Posterior vena cava (tissue), 2 donors: ENCODE measurements around the gene APC. TPM values are rescaled to one million over a fixed set of nuclear protein-coding genes. Genes with fewer than 3 reads are reported as not detected.
"Not testable (repeated sequence)": the region's sequence is repeated elsewhere in the genome, so short reads cannot be mapped to it uniquely, and the experiment has no call there.

Experiments
- DNase-seq: peaks from one replicate; pipeline ENCODE4 v3.0.0-alpha.2; 2020; ENCODE audit warnings: low spot score
- intact Hi-C, 2 donors: fragments of 100-400 bp; cut with DNase I; formaldehyde crosslinking; loops; one replicate each; pipeline versions ENCODE4 v1.14.1 to v1.14.2; 2022 to 2023
- total RNA-seq, 2 donors: library from RNA; stranded (reverse); fragmentation: NEBNext Ultra II Directional; extraction: Animal tissue kit (Norgen Biotek cat#: 25700); gene quantifications; one replicate each; pipeline ENCODE4 v1.2.1, GENCODE V29; 2021
- donor health status: DM: yes; HTN: yes; CAD: no.
- donor health status: DM: yes; HTN: yes; CAD: no.

APC gene
- total RNA-seq, 2 donors from 2014 or later, result 48.3 to 50.1 TPM

GRCh38 chr5:112830378-112830777 is 92.7 kb downstream of the APC start:
- intact Hi-C loops, result no loop called here

GRCh38 chr5:112833971-112834370 is 96.3 kb downstream of the APC start:
- intact Hi-C loops, result no loop called here
- DNase-seq, result no peak

More at GRCh38 chr5:112830378-112830777, 92.7 kb downstream of the APC start:
- no peak for DNase-seq

GRCh38 chr5:112844489-112844888 is 106.8 kb downstream of the APC start:
- DNase-seq, result no peak
- intact Hi-C loops, result no loop called here

DNA sequence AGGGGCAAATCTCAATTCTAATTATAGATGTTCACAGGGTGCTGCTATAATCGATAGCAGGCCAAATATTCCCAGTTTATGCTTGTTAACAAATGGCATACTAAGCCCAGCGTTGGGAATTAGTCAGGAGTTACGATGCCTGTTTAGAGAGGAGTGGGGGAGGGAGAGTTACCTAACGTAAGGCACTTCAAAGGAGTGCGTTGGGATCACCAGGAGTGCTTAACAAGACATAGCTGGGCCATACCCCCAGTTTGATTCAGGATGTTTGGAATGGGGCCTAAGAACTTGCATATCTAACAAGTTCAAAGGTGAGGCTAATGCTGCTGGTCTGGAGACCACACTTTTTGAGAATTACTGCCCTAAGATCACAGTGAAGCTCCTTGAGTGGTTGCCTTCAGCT is 108.9 kb downstream of the APC start:
- DNase-seq, result no peak
- intact Hi-C loops, result no loop called here

- intact Hi-C loops, result no loop called here
- no peak for DNase-seq
Observed at GRCh38 chr5:112847306-112847705, 109.6 kb downstream of the APC start.

- no peak for DNase-seq
- intact Hi-C loops, result no loop called here
Observed at GRCh38 chr5:112848116-112848811, 110.6 kb downstream of the APC start.

GRCh38 chr5:112849912-112850311 is 112.2 kb downstream of the APC start:
- intact Hi-C loops, result no loop called here
- no peak for DNase-seq

- no peak for DNase-seq
- intact Hi-C loops, result no loop called here
Observed at GRCh38 chr5:112854651-112855050, 117.0 kb downstream of the APC start.

DNA sequence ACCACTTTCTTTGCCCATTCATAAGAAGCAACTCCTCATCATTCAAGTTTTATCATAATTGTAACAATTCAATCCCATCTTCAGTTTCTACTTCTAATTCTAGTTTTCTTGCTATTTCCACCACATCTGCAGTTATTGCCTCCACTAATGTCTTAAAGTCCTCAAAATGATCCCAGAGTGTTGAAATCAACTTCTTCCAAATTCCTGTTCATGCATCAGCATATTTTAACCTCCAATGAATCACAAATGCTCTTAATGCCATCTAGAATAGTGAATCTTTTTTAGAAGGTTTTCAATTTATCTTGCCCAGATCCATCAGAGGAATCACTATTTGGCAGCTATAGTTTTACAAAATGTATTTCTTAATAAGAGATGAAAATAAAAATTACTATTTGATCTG is 120.2 kb downstream of the APC start:
- no peak for DNase-seq
- intact Hi-C loops, result no loop called here

DNA sequence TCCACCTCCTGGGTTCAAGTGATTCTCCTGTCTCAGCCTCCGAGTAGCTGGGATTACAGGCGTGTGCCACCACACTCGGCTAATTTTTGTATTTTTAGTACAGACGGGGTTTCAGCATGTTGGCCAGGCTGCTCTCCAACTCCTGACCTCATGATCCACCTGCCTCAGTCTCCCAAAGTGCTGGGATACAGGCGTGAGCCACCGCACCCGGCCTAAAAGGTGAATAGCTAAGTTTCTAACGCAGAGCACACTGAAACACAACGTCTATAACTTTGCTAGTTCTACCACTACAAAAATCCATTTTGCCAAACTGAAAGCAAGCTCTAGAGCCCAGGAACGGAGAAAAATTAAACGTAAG is 122.9 kb downstream of the APC start:
- DNase-seq, intact Hi-C loops: not testable (repeated sequence)

DNA sequence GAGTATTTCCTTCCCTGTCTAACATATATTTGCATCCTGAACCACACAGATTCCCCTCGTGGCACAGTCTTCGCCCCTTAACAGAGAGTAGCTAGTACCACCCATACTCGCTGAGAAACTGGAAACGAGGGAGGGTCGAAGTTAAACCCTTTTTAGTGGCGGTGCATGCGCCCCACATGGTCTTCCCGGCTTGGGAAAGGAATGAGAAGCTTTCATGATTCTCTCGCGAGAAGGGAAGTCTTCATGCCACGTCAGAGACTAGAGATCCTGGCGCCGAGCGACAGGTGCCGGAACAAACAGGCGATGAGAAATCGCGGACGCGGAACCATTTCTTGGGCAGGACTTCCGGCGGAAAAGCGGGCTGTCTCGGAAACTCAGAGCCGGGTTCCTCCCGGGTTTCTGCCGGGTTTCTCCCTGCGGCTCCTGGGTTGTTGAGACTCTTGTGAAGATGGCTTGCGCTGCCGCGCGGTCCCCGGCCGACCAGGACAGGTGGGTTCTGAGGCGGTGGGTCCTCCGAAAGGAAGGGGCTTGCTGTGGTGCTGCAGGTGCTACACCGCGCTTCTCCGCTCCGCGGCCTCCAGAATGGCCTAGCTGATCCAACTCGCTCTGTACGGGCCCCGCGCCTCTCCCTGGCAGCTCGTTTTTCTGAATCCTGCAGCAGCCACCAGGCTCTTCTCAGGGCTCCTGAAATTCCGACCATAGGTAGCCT is 123.4 kb downstream of the APC start, which contains the start of gene SRP19:
Gene SRP19, plus strand, starts transcription at position 359 of the 709 bp plus-strand sequence. Its CDS starts 90 bp downstream, at position 449.
- intact Hi-C loops, result no loop called here
- peak; percentile 99 for DNase-seq

GRCh38 chr5:112861638-112861985 is 123.9 kb downstream of the APC start:
- intact Hi-C loops, result no loop called here
- DNase-seq, result no peak

DNA sequence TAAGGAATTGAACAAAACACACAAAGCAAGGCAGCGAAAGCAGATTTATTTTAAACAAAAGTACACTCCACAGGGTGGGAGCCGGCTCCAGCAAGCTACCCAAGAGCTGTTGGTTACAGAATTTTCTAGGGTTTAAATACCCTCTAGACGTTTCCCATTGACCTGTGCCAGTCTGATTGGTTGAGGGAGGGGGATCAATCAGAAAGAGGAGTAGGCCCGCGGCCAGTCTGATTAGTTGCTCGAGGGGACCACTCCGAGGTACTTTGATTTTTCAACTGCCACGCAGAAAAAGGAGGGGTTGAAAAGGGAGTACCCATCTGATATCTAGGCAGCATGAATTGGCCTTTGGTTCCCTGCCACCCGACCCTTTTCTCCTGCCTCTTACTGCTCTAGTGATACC is 124.4 kb downstream of the APC start:
- intact Hi-C loops, result no loop called here
- DNase-seq, result no peak

GRCh38 chr5:112863549-112863948 is 125.9 kb downstream of the APC start:
- intact Hi-C loops, result no loop called here
- no peak for DNase-seq

GRCh38 chr5:112865128-112865527 is 127.4 kb downstream of the APC start:
- DNase-seq, result no peak
- intact Hi-C loops, result no loop called here

GRCh38 chr5:112866739-112867138 is 129.1 kb downstream of the APC start:
- DNase-seq, result no peak
- intact Hi-C loops, result no loop called here

DNA sequence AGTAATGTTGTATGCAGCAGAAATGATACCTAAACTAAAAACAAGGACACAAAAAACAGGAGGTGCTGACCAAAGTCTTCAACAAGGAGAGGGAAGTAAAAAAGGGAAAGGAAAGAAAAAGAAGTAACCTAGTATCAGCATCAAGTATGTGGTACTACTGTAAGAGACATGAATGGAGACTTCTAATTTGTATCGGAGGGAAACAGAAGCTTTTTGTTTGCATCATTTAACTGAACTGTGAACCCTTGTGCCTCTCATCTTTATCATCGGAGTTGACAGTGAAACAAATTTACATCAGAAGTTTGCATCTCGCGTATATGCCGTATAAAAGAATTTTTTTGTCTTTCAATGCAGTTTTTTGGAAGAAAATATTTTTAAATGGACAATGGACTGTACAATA is 129.7 kb downstream of the APC start:
- intact Hi-C loops, result no loop called here
- no peak for DNase-seq

GRCh38 chr5:112869948-112870347 is 132.3 kb downstream of the APC start:
- DNase-seq, result no peak
- intact Hi-C loops, result loop anchor here in 1 of 2 donors (10.0 kb wide), 1 partner anchor 55 kb away; the partner anchor contains the start of gene REEP5

DNA sequence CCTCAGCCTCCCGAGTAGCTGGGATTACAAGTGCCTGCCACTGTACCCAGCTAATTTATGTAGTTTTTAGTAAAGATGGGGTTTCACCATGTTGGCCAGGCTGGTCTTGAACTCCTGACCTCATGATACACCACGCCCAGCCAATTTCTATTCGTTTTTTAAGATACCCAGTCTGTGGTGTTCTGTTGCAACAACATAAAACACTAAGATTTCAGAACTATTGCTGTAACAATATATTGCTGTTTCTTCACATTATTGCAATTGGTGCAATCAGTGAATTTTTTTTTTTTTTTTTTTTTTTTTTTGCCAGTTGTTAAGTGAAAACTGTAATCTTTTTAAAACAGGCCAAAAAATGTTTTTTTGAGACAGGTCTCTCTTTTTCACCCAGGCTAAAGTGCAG is 133.3 kb downstream of the APC start:
- intact Hi-C loops, result loop anchor here in 1 of 2 donors (10.0 kb wide), 1 partner anchor 54 kb away; the partner anchor contains the start of gene REEP5
- DNase-seq, result no peak

GRCh38 chr5:112876362-112876761 is 138.7 kb downstream of the APC start:
- no peak for DNase-seq
- intact Hi-C loops, result loop anchor here in 1 of 2 donors (10.0 kb wide), 1 partner anchor 48 kb away; the partner anchor contains the start of gene REEP5

GRCh38 chr5:112878101-112878500 is 140.4 kb downstream of the APC start:
- no peak for DNase-seq
- intact Hi-C loops, result loop anchor here in 1 of 2 donors (10.0 kb wide), 1 partner anchor 47 kb away; the partner anchor contains the start of gene REEP5
